NB4 (cell line): ENCODE results near the gene HDAC7.

Experiments
- CTCF ChIP-seq: IDR thresholded peaks from one replicate; pipeline ENCODE4 v1.5.1; 2012; ENCODE audit warnings: low read depth, low read length
- POLR2A ChIP-seq: IDR thresholded peaks from 2 replicates; pipeline ENCODE4 v1.6.1; 2011; ENCODE audit warnings: mild to moderate bottlenecking; ENCODE audit not compliant: insufficient read length; ENCODE audit errors: extremely low read depth

- TF ChIP-seq CTCF = no peak
- no peak for TF ChIP-seq POLR2A
These were observed 14.6 kb upstream of the HDAC7 start for GRCh38 chr12:47834199-47834903.
